HG03378 (cell line): Measurements from ENCODE around the gene SPRR5.
A peak's percentile ranks its signal among the peaks of the same experiment; 100 is the strongest.

Experiments
- ATAC-seq: cut with Tn5 transposase; IDR thresholded peaks from one replicate; pipeline ENCODE4 v1.9.1; 2021; ENCODE audit warnings: mild to moderate bottlenecking, moderate library complexity; ENCODE audit not compliant: unreplicated experiment

Gene SPRR5

GRCh38 chr1:152942161-152942560 lies 4.8 kb upstream of the SPRR5 start:
- no peak for ATAC-seq

GRCh38 chr1:152946248-152946647 lies 758 bp upstream of the SPRR5 start:
- no peak for ATAC-seq

- ATAC-seq = no peak
These were observed 4.7 kb downstream of the SPRR5 start for GRCh38 chr1:152951711-152952110.

- no peak for ATAC-seq
These were observed 6.8 kb downstream of the SPRR5 start for GRCh38 chr1:152953761-152954160.

- no peak for ATAC-seq
These were observed 7.4 kb downstream of the SPRR5 start for GRCh38 chr1:152954436-152954835.

GRCh38 chr1:152957561-152957960 lies 10.6 kb downstream of the SPRR5 start:
- ATAC-seq = no peak

GRCh38 chr1:152959273-152959672 lies 12.3 kb downstream of the SPRR5 start:
- ATAC-seq = no peak

- ATAC-seq = no peak
These were observed 12.9 kb downstream of the SPRR5 start for GRCh38 chr1:152959801-152960451.

- no peak for ATAC-seq
These were observed 13.5 kb downstream of the SPRR5 start for GRCh38 chr1:152960452-152961044.

GRCh38 chr1:152961226-152961891 lies 14.4 kb downstream of the SPRR5 start:
- no peak for ATAC-seq

GRCh38 chr1:152962876-152963415 lies 15.9 kb downstream of the SPRR5 start:
- ATAC-seq = no peak

GRCh38 chr1:152964536-152964935 lies 17.5 kb downstream of the SPRR5 start:
- ATAC-seq = no peak

- no peak for ATAC-seq
These were observed 18.8 kb downstream of the SPRR5 start for GRCh38 chr1:152965853-152966252.

GRCh38 chr1:152967201-152967600 lies 20.2 kb downstream of the SPRR5 start:
- ATAC-seq = no peak

- peak; percentile 90 for ATAC-seq
These were observed 21.2 kb downstream of the SPRR5 start for GRCh38 chr1:152968248-152968647.

- no peak for ATAC-seq
These were observed 22.0 kb downstream of the SPRR5 start for GRCh38 chr1:152969036-152969435.

- no peak for ATAC-seq
These were observed 23.5 kb downstream of the SPRR5 start, which contains the start of gene SPRR4 for GRCh38 chr1:152970495-152970894. SPRR4 (plus strand) TSS chr1:152970648; CDS start chr1:152971891, 1,243 bp downstream.

GRCh38 chr1:152972196-152972886 lies 25.3 kb downstream of the SPRR5 start:
- ATAC-seq = no peak

GRCh38 chr1:152976688-152977087 lies 29.7 kb downstream of the SPRR5 start:
- no peak for ATAC-seq

- no peak for ATAC-seq
These were observed 30.6 kb downstream of the SPRR5 start for GRCh38 chr1:152977614-152978013.

GRCh38 chr1:152980676-152981075 lies 33.7 kb downstream of the SPRR5 start:
- no peak for ATAC-seq
